Loucy (cell line): ENCODE measurements around the gene CFAP410.

Source experiments
- H2AFZ ChIP-seq: fragments of 200-600 bp; sonication (generic); 2 replicates; pipeline ENCODE4 v1.6.0; 2016; ENCODE audit warnings: antibody characterized with exemption, mild to moderate bottlenecking, low read length, moderate library complexity
- H3F3A ChIP-seq: fragments of 200-600 bp; 2 replicates; pipeline ENCODE4 v1.6.0; 2016; ENCODE audit warnings: antibody characterized with exemption, low read depth, mild to moderate bottlenecking
- H3K27me3 ChIP-seq: fragments of 200-600 bp; sonication (generic); 2 replicates; pipeline ENCODE4 v1.6.1; 2014; ENCODE audit warnings: low read length, mild to moderate bottlenecking; ENCODE audit not compliant: insufficient read depth, poor library complexity, severe bottlenecking
- H3K36me3 ChIP-seq: fragments of 200-600 bp; sonication (generic); 2 replicates; pipeline ENCODE4 v1.6.1; 2016; ENCODE audit warnings: low read length; ENCODE audit not compliant: insufficient read depth
- H3K4me1 ChIP-seq: fragments of 200-600 bp; sonication (generic); 2 replicates; pipeline ENCODE4 v1.5.1; 2014; ENCODE audit warnings: low read length, mild to moderate bottlenecking; ENCODE audit not compliant: insufficient read depth, poor library complexity, severe bottlenecking
- H3K4me2 ChIP-seq: fragments of 200-600 bp; sonication (generic); 2 replicates; pipeline ENCODE4 v1.6.0; 2014; ENCODE audit warnings: antibody characterized with exemption, low read length, low read depth, mild to moderate bottlenecking; ENCODE audit not compliant: poor library complexity, severe bottlenecking
- H3K4me3 ChIP-seq: fragments of 200-600 bp; sonication (generic); 2 replicates; pipeline ENCODE4 v1.5.1; 2014; ENCODE audit warnings: low read length, mild to moderate bottlenecking, mixed read lengths; ENCODE audit not compliant: poor library complexity, severe bottlenecking
- H3K79me2 ChIP-seq: fragments of 200-600 bp; sonication (generic); 2 replicates; pipeline ENCODE4 v1.6.1; 2014; ENCODE audit warnings: low read length; ENCODE audit not compliant: insufficient read depth
- H3K9ac ChIP-seq: fragments of 200-600 bp; sonication (generic); 2 replicates; pipeline ENCODE4 v1.6.0; 2014; ENCODE audit warnings: mild to moderate bottlenecking, low read depth, low read length, moderate library complexity; ENCODE audit not compliant: poor library complexity, severe bottlenecking
- H3K9me2 ChIP-seq: fragments of 200-600 bp; sonication (generic); replicated peaks from 2 replicates; pipeline ENCODE4 v1.6.1; 2016; ENCODE audit warnings: low read depth, low read length, mixed read lengths
- H3K9me3 ChIP-seq: fragments of 200-600 bp; sonication (generic); 2 replicates; pipeline ENCODE4 v1.6.1; 2014; ENCODE audit warnings: mild to moderate bottlenecking, antibody characterized with exemption, low read length, low read depth; ENCODE audit not compliant: insufficient read depth
- H4K20me1 ChIP-seq: fragments of 200-600 bp; sonication (generic); 2 replicates; pipeline ENCODE4 v1.6.0; 2014; ENCODE audit warnings: antibody characterized with exemption, low read length, mild to moderate bottlenecking; ENCODE audit not compliant: insufficient read depth, poor library complexity, severe bottlenecking
- EZH2phosphoT487 ChIP-seq: fragments of 200-600 bp; IDR thresholded peaks from 2 replicates; pipeline ENCODE4 v1.6.1; 2018; ENCODE audit warnings: antibody characterized with exemption, mild to moderate bottlenecking, moderate library complexity, borderline replicate concordance
- TF ChIP-seq, protein P1 (sequence below): fragments of 200-600 bp; sonication (generic); conservative IDR thresholded peaks from 2 replicates; pipeline ENCODE4 v1.5.1; 2014; ENCODE audit warnings: mild to moderate bottlenecking, antibody characterized with exemption, low read length

Gene CFAP410

DNA sequence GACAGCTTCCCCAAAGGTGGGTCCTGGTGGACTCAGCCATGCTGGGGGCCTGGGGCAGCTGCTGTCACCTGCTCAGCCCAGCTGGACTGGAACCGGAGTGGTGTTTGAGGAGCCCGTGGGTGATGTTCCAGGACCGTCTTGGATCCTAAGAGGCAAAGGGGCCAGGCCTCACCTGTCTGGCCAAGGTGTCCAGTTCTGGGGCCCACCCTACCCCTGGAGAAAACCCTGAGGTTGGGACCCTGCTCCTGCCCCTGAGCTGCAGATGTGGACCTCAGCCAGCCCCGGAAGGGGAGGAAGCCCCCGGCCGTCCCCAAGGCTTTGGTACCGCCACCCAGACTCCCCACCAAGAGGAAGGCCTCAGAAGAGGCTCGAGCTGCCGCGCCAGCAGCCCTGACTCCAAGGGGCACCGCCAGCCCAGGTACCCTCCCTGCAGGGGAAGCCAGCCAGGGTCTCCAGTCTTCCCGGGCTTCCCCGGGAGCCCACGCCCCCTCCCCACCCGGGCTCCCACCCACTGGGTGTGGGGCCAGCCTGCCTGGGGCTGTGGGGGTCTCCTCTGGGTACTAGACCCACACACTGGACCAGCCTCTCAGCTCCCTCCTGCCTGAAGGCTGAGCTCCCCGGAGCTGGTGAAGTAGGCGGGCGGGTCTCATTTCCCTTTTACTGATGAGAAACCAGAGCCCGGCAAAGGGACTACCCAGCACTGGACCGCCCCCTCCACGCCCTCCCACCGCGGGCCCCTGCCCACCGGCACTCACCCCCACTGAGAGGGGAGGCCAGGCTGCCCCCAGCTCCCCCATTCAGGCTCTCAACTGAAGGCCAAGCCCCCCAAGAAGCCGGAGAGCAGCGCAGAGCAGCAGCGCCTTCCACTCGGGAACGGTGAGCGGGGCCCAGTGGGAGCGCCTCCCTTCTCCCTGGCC lies 52.2 kb downstream of the CFAP410 start:
- TF ChIP-seq, protein P1, sequence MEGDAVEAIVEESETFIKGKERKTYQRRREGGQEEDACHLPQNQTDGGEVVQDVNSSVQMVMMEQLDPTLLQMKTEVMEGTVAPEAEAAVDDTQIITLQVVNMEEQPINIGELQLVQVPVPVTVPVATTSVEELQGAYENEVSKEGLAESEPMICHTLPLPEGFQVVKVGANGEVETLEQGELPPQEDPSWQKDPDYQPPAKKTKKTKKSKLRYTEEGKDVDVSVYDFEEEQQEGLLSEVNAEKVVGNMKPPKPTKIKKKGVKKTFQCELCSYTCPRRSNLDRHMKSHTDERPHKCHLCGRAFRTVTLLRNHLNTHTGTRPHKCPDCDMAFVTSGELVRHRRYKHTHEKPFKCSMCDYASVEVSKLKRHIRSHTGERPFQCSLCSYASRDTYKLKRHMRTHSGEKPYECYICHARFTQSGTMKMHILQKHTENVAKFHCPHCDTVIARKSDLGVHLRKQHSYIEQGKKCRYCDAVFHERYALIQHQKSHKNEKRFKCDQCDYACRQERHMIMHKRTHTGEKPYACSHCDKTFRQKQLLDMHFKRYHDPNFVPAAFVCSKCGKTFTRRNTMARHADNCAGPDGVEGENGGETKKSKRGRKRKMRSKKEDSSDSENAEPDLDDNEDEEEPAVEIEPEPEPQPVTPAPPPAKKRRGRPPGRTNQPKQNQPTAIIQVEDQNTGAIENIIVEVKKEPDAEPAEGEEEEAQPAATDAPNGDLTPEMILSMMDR: no peak
- TF ChIP-seq EZH2phosphoT487: no peak
- Histone ChIP-seq H4K20me1 (no peaks in the 10 kb centered on the region), H3K36me3 (no peaks in the 10 kb centered on the region), H3K4me2 (no peak overlapping the region), H3K79me2 (no peaks in the 10 kb centered on the region), H3K9me2 (no peaks in the 10 kb centered on the region), H3K27me3 (no peaks in the 10 kb centered on the region), H3F3A (no peaks in the 10 kb centered on the region), H3K4me1 (no peaks in the 10 kb centered on the region), H3K9ac (no peak overlapping the region), H2AFZ (no peak overlapping the region), H3K9me3 (no peaks in the 10 kb centered on the region), H3K4me3 (no peak overlapping the region)

DNA sequence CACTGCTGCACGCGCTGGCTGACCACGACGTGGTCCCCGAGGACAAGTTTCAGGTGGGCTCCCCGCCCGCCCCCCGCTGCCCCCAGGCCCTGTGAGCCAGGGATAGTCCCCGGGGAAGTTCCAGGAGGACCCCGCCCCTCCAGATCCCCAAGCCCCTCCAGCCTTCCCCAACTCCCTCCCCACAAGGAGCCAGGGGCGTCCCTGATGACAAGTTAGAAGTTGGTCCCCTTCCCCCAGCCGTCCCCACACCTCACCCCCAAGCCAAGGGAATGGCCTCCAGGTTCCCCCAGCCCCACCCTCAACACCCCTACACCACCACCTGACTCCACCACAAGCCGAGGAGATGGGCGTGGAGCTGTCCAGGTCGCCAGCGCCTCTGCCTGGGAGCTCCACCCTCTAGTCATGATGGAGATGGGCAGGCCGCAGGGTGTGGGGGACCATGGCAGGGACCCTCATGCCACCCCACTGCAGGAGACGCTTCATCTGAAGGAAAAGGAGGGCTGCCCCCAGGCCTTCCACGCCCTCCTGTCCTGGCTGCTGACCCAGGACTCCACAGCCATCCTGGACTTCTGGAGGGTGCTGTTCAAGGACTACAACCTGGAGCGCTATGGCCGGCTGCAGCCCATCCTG lies 53.0 kb downstream of the CFAP410 start:
- no peak for TF ChIP-seq EZH2phosphoT487
- TF ChIP-seq, protein P1: no peak
- H3K79me2 ChIP-seq: no peaks in the 10 kb centered on the region
- H3K9ac ChIP-seq: no peak overlapping the region
- H3K27me3 ChIP-seq: no peaks in the 10 kb centered on the region
- H2AFZ ChIP-seq: no peak overlapping the region
- no peaks in the 10 kb centered on the region for H3K9me2 ChIP-seq
- H3K4me3 ChIP-seq: no peak overlapping the region
- no peaks in the 10 kb centered on the region for H4K20me1 ChIP-seq
- no peaks in the 10 kb centered on the region for H3K36me3 ChIP-seq
- no peaks in the 10 kb centered on the region for H3K9me3 ChIP-seq
- H3F3A ChIP-seq: no peaks in the 10 kb centered on the region
- no peak overlapping the region for H3K4me2 ChIP-seq
- H3K4me1 ChIP-seq: no peaks in the 10 kb centered on the region

DNA sequence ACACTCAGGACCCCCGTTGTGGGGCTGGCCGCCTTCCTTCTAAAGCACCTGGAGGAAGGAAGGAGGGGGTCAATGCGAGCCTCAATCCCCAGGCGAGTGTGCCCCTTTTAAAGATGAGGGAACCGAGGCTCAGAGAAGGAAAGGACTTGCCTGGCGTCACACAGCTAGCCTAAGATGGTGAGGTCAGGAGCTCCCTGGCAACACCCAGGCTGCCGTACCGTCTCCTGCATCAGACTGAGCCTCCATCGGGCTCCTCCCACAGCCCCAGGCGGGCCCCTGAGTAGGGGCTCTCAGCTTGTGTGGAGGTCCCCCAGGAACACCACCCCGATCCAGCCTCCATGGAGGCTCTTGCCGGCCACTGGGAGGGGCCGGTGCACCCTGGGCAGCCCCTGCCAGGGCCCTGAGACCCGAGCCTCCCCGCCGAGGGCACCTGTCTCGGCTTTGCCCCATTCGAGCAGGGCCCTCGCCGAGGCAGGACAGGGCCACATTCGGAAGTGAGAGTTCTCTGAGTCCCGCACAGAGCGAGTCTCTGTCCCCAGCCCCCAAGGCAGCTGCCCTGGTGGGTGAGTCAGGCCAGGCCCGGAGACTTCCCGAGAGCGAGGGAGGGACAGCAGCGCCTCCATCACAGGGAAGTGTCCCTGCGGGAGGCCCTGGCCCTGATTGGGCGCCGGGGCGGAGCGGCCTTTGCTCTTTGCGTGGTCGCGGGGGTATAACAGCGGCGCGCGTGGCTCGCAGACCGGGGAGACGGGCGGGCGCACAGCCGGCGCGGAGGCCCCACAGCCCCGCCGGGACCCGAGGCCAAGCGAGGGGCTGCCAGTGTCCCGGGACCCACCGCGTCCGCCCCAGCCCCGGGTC lies 53.8 kb downstream of the CFAP410 start, which contains the start of gene AIRE:
Gene AIRE (plus strand): TSS at position 739 of the 855 bp plus-strand sequence. CDS start 131 bp downstream, outside the sequence.
- H3K4me2 ChIP-seq: no peak within 1 kb of the TSS
- H3F3A ChIP-seq: no peaks in the 10 kb centered on the region
- no peak within 1 kb of the TSS for H2AFZ ChIP-seq
- no peak for TF ChIP-seq EZH2phosphoT487
- TF ChIP-seq, protein P1: no peak
- H4K20me1 ChIP-seq: no peaks in the 10 kb centered on the region
- no peaks in the 10 kb centered on the region for H3K36me3 ChIP-seq
- no peaks in the 10 kb centered on the region for H3K4me1 ChIP-seq
- H3K79me2 ChIP-seq: no peaks in the 10 kb centered on the region
- H3K4me3 ChIP-seq: no peak within 1 kb of the TSS
- H3K9ac ChIP-seq: no peak within 1 kb of the TSS
- no peaks in the 10 kb centered on the region for H3K9me3 ChIP-seq
- H3K9me2 ChIP-seq: no peaks in the 10 kb centered on the region
- H3K27me3 ChIP-seq: no peaks in the 10 kb centered on the region
